Measurements from ENCODE around the gene SPATA6L. TPM values are rescaled to one million over a fixed set of nuclear protein-coding genes. Genes with fewer than 3 reads are reported as not detected.

Gene SPATA6L
- total and polyA plus RNA-seq, 8 donors: 3.2 to 10.1 (median 8.4) TPM

GRCh38 chr9:4700091-4700490 lies 33.8 kb upstream of the SPATA6L start:
- intact Hi-C loops (cut with DNase I): no loop called here
- Histone ChIP-seq H3K4me1 (no peaks in the 10 kb centered on the region), H3K36me3 (peaks cover 0 to 63% of the 10 kb centered on the region in 2 donors), H3K9me3 (no peaks in the 10 kb centered on the region), H3K27me3 (no peaks in the 10 kb centered on the region), H3K27ac (no peak overlapping the region), H3K4me3 (no peak overlapping the region)
- DNase-seq (no peak), ATAC-seq (peak; percentile 59)
- no peak for TF ChIP-seq CTCF (IDR thresholded peaks at IDR 0.05)

GRCh38 chr9:4691795-4692194 lies 25.5 kb upstream of the SPATA6L start:
- H3K4me3 ChIP-seq: no peak overlapping the region
- intact Hi-C loops (cut with DNase I): no loop called here
- no peaks in the 10 kb centered on the region for H3K9me3 ChIP-seq
- ATAC-seq (no peak), DNase-seq (no peak)
- no peak overlapping the region for H3K27ac ChIP-seq
- TF ChIP-seq CTCF (IDR thresholded peaks at IDR 0.05): no peak
- H3K36me3 ChIP-seq: peaks cover 0 to 49% of the 10 kb centered on the region in 2 donors
- no peaks in the 10 kb centered on the region for H3K27me3 ChIP-seq
- peaks cover 2 to 8% of the 10 kb centered on the region in 2 donors for H3K4me1 ChIP-seq

DNA sequence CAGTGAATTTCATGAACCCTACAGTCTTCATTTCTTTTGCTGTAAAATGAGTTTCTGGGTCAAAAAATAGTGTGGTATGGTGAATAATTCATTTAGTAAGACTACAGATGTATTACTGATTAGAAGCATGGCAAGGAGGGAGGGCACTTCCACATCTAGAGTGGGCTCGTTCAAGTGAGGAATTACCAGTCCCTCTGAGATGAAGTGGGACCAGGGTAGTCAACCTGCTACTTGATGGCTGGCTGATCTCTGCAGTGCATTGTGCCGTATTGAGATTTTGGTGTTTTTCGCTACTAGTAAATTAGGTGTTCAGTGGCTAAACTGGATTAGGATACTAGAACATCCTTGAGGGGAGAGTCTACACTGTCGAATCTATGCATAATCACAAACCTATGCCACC lies 23.9 kb upstream of the SPATA6L start:
- peaks cover 0 to 54% of the 10 kb centered on the region in 2 donors for H3K36me3 ChIP-seq
- no peak overlapping the region for H3K27ac ChIP-seq
- no peak for TF ChIP-seq CTCF (IDR thresholded peaks at IDR 0.05)

GRCh38 chr9:4689687-4690104 lies 23.4 kb upstream of the SPATA6L start:
- Histone ChIP-seq H3K9me3 (no peaks in the 10 kb centered on the region), H3K4me1 (peaks cover 2 to 24% of the 10 kb centered on the region in 2 donors), H3K4me3 (no peak overlapping the region), H3K27me3 (no peaks in the 10 kb centered on the region), H3K36me3 (peaks cover 0 to 54% of the 10 kb centered on the region in 2 donors), H3K27ac (no peak overlapping the region)
- intact Hi-C loops (cut with DNase I): no loop called here
- DNase-seq (peak in 1 of 4 donors; percentile 26), ATAC-seq (peak; percentile 76)
- TF ChIP-seq CTCF (IDR thresholded peaks at IDR 0.05): no peak

More for the DNA sequence above, 23.9 kb upstream of the SPATA6L start:
- H3K4me3 ChIP-seq: no peak overlapping the region
- no peaks in the 10 kb centered on the region for H3K9me3 ChIP-seq
- DNase-seq: no peak
- no peaks in the 10 kb centered on the region for H3K27me3 ChIP-seq
- peaks cover 2 to 21% of the 10 kb centered on the region in 2 donors for H3K4me1 ChIP-seq
- intact Hi-C loops (cut with DNase I): no loop called here
- no peak for ATAC-seq

DNA sequence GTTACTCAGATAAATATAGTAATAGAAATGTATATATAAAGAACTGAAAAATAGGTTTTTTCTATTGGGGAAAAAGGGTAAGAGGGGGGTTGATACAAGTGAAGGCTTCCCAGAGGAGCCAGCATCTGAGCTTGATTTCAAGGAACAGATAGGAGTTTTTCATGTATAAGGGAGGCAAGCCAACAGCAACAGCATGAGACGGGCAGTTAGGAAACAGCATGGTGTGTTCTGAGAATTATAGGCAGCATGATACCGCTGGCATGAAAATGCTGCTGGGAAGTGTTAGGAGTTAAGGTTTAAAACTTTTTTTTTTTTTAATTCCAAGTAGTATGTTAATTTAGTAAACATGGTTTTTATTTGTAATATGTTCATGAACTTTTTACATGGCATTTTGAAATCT lies 22.7 kb upstream of the SPATA6L start:
- Histone ChIP-seq H3K27me3 (no peaks in the 10 kb centered on the region), H3K36me3 (peaks cover 0 to 48% of the 10 kb centered on the region in 2 donors), H3K9me3 (no peaks in the 10 kb centered on the region), H3K4me3 (no peak overlapping the region), H3K27ac (no peak overlapping the region), H3K4me1 (peaks cover 2 to 24% of the 10 kb centered on the region in 2 donors)
- TF ChIP-seq CTCF (IDR thresholded peaks at IDR 0.05): no peak
- intact Hi-C loops (cut with DNase I): no loop called here
- no peak for DNase-seq
- no peak for ATAC-seq
